Ishikawa (cell line): Measurements from ENCODE around the gene LDLR.
A peak's percentile ranks its signal among the peaks of the same experiment; 100 is the strongest.

Experiments
- CEBPB ChIP-seq: IDR thresholded peaks from 2 replicates; pipeline ENCODE4 v1.6.1; 2012
- CREB1 ChIP-seq: IDR thresholded peaks from 2 replicates; pipeline ENCODE4 v1.6.1; 2012; ENCODE audit warnings: low read depth
- EGR1 ChIP-seq: IDR thresholded peaks from 2 replicates; pipeline ENCODE4 v1.6.1; 2012
- EP300 ChIP-seq: IDR thresholded peaks from 2 replicates; pipeline ENCODE4 v1.6.1; 2012; ENCODE audit warnings: borderline replicate concordance
- FOXM1 ChIP-seq: IDR thresholded peaks from 2 replicates; pipeline ENCODE4 v1.6.1; 2012; ENCODE audit warnings: low read depth, borderline replicate concordance
- NFIC ChIP-seq: IDR thresholded peaks from 2 replicates; pipeline ENCODE4 v1.6.1; 2012
- RAD21 ChIP-seq: IDR thresholded peaks from 2 replicates; pipeline ENCODE4 v1.6.1; 2012; ENCODE audit warnings: low read depth
- TAF1 ChIP-seq: IDR thresholded peaks from 2 replicates; pipeline ENCODE4 v1.6.1; 2012; ENCODE audit warnings: low read depth, mild to moderate bottlenecking
- TCF12 ChIP-seq: IDR thresholded peaks from 2 replicates; pipeline ENCODE4 v1.6.1; 2012; ENCODE audit warnings: low read depth
- TEAD4 ChIP-seq: IDR thresholded peaks from 2 replicates; pipeline ENCODE4 v1.6.1; 2012
- YY1 ChIP-seq: IDR thresholded peaks from 2 replicates; pipeline ENCODE4 v1.6.1; 2012; ENCODE audit warnings: low read depth
- ZBTB7A ChIP-seq: IDR thresholded peaks from 2 replicates; pipeline ENCODE4 v1.6.1; 2012; ENCODE audit warnings: low read depth
- TF ChIP-seq, protein P1 (sequence below): IDR thresholded peaks from 2 replicates; pipeline ENCODE4 v1.6.1; 2012; ENCODE audit warnings: low read depth, mild to moderate bottlenecking
- TF ChIP-seq, protein P2 (sequence below): IDR thresholded peaks from 2 replicates; pipeline ENCODE4 v1.6.1; 2012
- TF ChIP-seq, protein P3 (sequence below): IDR thresholded peaks from 2 replicates; pipeline ENCODE4 v1.6.1; 2012

The LDLR gene

DNA sequence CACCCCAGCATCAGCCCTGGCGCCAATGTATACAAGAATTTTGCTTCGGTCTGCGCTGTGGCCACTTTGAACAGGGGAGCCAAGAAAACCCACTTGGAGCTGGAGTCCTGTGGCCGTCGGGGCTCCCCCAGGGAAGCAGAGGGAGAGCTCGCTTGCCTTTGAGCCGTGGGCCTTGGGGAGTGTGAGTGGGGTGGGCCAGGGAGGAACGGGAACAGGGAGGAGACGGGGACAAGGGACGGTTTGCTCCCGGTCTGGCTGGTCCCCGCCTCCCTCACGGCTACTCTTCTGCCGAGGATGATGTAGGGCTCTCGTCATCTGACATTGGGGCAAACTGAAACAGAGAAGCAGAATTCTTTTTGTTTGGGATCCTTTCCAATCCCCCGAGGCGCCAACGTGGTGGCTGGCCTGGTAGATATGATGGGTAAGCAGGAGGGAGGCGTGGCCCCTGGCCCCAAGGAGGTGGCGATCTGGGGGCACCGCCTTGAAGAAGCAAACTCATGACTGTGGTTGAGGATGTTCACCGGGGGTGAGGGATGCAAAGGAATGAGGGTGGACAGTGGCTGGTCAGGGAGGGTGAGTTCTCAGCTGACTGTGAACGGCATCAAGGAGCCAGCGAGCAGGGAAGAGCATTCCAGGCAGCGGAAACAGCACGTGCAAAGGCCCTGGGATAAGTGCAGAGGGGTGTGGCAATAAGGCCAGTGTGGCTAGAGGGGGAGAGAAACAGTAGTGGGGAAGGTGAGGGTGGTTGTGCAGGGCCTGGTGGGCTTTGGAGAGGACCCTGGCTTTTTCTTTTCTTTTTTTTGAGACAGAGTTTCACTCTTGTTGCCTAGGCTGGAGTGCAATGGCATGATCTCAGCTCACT is 77.2 kb downstream of the LDLR start:
- TF ChIP-seq TEAD4 (no peak), NFIC (no peak), EP300 (no peak), ZBTB7A (no peak), TAF1 (no peak), YY1 (no peak), TCF12 (no peak), FOXM1 (no peak), CREB1 (no peak), RAD21 (no peak), CEBPB (no peak), EGR1 (no peak)
- TF ChIP-seq, protein P1, sequence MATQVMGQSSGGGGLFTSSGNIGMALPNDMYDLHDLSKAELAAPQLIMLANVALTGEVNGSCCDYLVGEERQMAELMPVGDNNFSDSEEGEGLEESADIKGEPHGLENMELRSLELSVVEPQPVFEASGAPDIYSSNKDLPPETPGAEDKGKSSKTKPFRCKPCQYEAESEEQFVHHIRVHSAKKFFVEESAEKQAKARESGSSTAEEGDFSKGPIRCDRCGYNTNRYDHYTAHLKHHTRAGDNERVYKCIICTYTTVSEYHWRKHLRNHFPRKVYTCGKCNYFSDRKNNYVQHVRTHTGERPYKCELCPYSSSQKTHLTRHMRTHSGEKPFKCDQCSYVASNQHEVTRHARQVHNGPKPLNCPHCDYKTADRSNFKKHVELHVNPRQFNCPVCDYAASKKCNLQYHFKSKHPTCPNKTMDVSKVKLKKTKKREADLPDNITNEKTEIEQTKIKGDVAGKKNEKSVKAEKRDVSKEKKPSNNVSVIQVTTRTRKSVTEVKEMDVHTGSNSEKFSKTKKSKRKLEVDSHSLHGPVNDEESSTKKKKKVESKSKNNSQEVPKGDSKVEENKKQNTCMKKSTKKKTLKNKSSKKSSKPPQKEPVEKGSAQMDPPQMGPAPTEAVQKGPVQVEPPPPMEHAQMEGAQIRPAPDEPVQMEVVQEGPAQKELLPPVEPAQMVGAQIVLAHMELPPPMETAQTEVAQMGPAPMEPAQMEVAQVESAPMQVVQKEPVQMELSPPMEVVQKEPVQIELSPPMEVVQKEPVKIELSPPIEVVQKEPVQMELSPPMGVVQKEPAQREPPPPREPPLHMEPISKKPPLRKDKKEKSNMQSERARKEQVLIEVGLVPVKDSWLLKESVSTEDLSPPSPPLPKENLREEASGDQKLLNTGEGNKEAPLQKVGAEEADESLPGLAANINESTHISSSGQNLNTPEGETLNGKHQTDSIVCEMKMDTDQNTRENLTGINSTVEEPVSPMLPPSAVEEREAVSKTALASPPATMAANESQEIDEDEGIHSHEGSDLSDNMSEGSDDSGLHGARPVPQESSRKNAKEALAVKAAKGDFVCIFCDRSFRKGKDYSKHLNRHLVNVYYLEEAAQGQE, result no peak
- TF ChIP-seq, protein P2, sequence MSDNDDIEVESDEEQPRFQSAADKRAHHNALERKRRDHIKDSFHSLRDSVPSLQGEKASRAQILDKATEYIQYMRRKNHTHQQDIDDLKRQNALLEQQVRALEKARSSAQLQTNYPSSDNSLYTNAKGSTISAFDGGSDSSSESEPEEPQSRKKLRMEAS, result no peak
- TF ChIP-seq, protein P3, sequence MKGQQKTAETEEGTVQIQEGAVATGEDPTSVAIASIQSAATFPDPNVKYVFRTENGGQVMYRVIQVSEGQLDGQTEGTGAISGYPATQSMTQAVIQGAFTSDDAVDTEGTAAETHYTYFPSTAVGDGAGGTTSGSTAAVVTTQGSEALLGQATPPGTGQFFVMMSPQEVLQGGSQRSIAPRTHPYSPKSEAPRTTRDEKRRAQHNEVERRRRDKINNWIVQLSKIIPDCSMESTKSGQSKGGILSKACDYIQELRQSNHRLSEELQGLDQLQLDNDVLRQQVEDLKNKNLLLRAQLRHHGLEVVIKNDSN, result no peak

DNA sequence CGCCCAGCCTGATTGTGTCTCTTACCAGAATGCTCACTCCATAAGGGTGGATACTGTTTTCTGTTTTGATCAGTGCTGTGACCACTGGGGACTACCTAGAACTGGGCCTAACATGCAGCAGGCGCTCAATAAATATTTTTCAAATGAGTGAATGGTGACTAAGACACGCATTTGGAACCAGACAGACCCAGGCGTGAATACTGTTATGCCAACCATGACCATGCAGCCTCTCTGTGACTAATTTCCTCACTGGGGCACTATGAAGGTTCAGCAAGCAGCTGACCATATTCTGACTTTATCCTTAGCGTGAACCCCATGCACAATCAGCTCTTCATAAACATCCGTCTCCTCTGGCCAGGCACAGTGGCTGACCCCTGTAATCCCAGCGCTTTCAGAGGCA is 79.3 kb downstream of the LDLR start:
- TF ChIP-seq, protein P2, result no peak
- TF ChIP-seq EP300, result 0 out of 2 replicates have a peak, but pooled peaks have one; percentile 35

DNA sequence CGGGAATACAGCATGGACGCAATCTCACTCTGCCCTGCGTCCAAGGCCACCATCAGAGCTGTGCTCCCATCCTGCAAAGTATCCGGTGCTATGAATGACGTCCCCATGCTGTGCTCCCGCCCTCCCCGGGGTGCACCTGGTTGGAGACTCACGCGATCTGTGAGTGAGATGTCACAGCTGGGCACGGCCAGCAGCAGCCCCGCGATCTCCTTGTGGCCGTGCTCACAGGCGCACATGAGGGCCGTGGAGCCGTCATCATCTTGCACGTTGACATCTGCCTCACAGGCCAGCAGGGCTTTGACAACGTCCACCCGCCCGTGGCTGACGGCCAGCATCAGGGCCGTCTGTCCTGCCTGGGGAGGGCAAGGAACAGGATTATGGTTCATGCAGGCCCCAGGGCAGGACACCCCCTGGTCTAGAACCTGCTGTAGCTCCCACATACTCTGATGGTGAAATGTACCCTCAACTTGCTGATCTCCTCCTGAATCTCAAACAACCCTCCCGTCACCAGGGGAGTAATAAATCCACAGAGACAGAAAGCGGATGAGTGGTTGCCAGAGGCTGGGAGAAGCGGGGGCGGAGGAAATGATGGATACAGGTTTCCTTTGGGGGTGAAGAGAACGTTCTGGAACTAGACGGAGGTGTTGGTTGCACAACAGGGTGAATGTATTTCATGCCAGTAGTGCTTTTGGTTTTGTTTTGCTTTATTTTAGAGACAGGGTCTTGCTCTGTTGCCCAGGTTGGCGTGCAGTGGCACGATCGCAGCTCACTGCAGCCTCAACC is 80.8 kb downstream of the LDLR start:
- TF ChIP-seq CEBPB, result no peak
- TF ChIP-seq RAD21, result no peak
- no peak for TF ChIP-seq EP300

DNA sequence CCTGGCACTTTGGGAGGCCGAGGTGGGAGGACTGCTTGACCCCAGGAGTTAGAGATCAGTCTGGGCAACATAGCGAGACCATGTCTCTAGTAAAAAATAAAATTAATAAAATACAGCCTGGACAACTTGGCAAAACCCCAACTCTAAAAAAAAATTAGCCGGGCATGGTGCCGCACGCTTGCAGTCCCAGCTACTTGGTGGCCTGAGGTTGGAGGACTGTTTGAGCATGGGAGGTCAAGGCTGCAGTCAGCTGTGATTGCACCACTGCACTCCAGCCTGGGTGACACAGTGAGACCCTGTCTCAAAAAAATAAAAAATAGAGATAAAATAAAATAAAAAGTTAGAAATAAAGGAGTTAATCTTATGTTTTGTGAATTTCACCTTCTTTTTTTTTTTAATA is 81.9 kb downstream of the LDLR start:
- no peak for TF ChIP-seq TEAD4
- TF ChIP-seq, protein P3, result no peak
- no peak for TF ChIP-seq TAF1
- no peak for TF ChIP-seq NFIC
- no peak for TF ChIP-seq EP300

DNA sequence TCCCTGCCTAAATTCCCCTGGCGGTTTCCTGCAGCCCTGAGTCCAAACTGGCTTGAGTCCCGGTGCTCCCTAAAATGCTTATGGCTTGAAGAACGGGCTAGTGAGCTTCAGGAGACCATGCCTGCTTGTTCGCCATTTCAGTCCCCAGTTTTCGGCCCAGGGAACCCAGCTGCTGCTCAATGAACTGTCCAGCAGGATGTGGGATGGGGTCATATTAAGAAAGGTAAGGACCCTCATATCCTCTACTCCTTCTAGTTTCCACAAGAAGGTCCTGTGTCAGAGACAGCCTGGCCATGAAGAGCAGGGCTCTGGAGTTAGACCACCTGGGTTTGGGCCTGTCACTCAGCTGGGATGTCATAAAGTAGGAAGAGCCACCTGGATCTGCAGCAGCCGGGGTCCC is 83.3 kb downstream of the LDLR start:
- TF ChIP-seq, protein P2, result no peak
- TF ChIP-seq RAD21, result no peak
- TF ChIP-seq, protein P3, result no peak
- TF ChIP-seq TAF1, result no peak
- TF ChIP-seq CEBPB, result no peak
- TF ChIP-seq, protein P1, result no peak
- no peak for TF ChIP-seq TCF12
- TF ChIP-seq EP300, result no peak
- TF ChIP-seq FOXM1, result no peak
- no peak for TF ChIP-seq CREB1
- TF ChIP-seq EGR1, result no peak
- no peak for TF ChIP-seq TEAD4
- no peak for TF ChIP-seq ZBTB7A
- no peak for TF ChIP-seq YY1
- TF ChIP-seq NFIC, result no peak
